Activated CD4-positive, alpha-beta memory T cell treated with anti-CD3 and anti-CD28 coated beads for 36 hours (primary cell): ENCODE data around the gene GNAQ. TPM values are rescaled to one million over a fixed set of nuclear protein-coding genes. Genes with fewer than 3 reads are reported as not detected.
A peak's percentile ranks its signal among the peaks of the same experiment; 100 is the strongest.

Experiments used
- CTCF ChIA-PET: fragments of 350-600 bp; sonication (Branson Sonifier 250); formaldehyde crosslinking; loops from one replicate; lab custom pipeline; 2021; ENCODE audit warnings: antibody characterized with exemption, inconsistent platforms; lab: Charles Lee
- POLR2A ChIA-PET: fragments of 350-600 bp; sonication (Branson Sonifier 250); formaldehyde crosslinking; loops from one replicate; lab custom pipeline; 2021; ENCODE audit warnings: antibody characterized with exemption; lab: Charles Lee
- DNase-seq: peaks from one replicate; pipeline ENCODE4 v3.0.0-alpha.2; 2020
- H3K27ac Mint-ChIP-seq: one replicate; pipeline ENCODE4 v1.8.0; 2021; ENCODE audit warnings: mixed read lengths
- H3K27me3 Mint-ChIP-seq: one replicate; pipeline ENCODE4 v1.8.0; 2021; ENCODE audit warnings: mixed read lengths
- H3K36me3 Mint-ChIP-seq: one replicate; pipeline ENCODE4 v1.8.0; 2021; ENCODE audit warnings: mixed read lengths
- H3K4me1 Mint-ChIP-seq: one replicate; pipeline ENCODE4 v1.8.0; 2021; ENCODE audit warnings: low read depth, mixed read lengths
- H3K4me3 Mint-ChIP-seq: one replicate; pipeline ENCODE4 v1.8.0; 2021; ENCODE audit warnings: mild to moderate bottlenecking, mixed read lengths
- H3K9me3 Mint-ChIP-seq: one replicate; pipeline ENCODE4 v1.8.0; 2021; ENCODE audit warnings: mixed read lengths
- intact Hi-C: fragments of 100-400 bp; cut with micrococcal nuclease; formaldehyde crosslinking; loops from one replicate; pipeline ENCODE4 v1.15.1; 2023
- total RNA-seq, 2 experiments: library from RNA; stranded (reverse); gene quantifications; one replicate each; pipeline ENCODE4 v1.2.3, GENCODE V29; 2021

Gene GNAQ
- total RNA-seq, 2 experiments from 2014 or later, result 25.9 to 26.1 TPM

GRCh38 chr9:77953590-77953989, 78.0 kb downstream of the GNAQ start:
- Mint-ChIP-seq H3K36me3 (peaks cover 2% of the 10 kb centered on the region), H3K27me3 (no peaks in the 10 kb centered on the region), H3K4me1 (peaks cover 49% of the 10 kb centered on the region), H3K27ac (no peak overlapping the region), H3K9me3 (no peaks in the 10 kb centered on the region), H3K4me3 (no peak overlapping the region)
- ChIA-PET POLR2A (no interaction called here), CTCF (interaction anchor here (1.1 kb wide), 1 partner anchor 23 kb away, joined by 4 read pairs; no protein-coding TSS in a partner anchor)
- intact Hi-C loops, result no loop called here
- no peak for DNase-seq

DNA sequence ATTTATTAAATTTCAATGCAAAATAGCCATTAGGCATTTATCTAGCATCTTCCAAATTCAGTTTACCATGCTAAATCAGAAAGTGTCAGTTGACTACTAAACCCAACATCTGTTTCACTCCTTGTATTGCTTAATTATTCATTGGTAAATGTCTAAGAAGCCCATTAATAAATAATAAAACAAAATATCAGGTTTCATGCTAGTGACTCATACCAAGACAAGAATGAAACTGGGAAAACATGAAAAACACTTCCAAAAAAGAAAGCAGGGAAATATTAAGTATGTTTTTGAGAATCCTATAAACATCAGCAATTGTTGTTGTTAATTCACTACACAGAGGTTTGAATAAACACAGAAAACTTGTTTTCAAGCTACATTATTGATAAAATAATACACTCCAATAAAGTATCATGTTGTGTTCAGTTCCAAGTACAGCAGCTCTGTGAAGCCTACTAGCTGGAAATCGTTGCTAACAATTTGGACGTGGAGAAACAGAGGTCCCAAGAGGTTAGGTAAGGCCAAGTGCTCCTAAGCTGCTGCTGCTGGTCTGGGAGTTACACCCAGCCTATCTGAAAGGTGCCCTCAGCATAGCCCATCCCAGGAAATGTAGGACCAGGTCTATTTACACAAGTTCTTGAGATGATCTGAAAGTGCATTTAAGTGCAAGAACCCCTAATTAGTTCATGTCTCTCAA, 78.8 kb downstream of the GNAQ start:
- POLR2A ChIA-PET, result no interaction called here
- DNase-seq, result no peak
- peaks cover 44% of the 10 kb centered on the region for H3K4me1 Mint-ChIP-seq
- no peaks in the 10 kb centered on the region for H3K27me3 Mint-ChIP-seq
- intact Hi-C loops, result no loop called here
- no peak overlapping the region for H3K27ac Mint-ChIP-seq
- peaks cover 2% of the 10 kb centered on the region for H3K36me3 Mint-ChIP-seq
- H3K9me3 Mint-ChIP-seq, result no peaks in the 10 kb centered on the region
- H3K4me3 Mint-ChIP-seq, result no peak overlapping the region
- CTCF ChIA-PET, result interaction anchor here (0.6 kb wide), 1 partner anchor 82 kb away, joined by 4 read pairs; no protein-coding TSS in a partner anchor

DNA sequence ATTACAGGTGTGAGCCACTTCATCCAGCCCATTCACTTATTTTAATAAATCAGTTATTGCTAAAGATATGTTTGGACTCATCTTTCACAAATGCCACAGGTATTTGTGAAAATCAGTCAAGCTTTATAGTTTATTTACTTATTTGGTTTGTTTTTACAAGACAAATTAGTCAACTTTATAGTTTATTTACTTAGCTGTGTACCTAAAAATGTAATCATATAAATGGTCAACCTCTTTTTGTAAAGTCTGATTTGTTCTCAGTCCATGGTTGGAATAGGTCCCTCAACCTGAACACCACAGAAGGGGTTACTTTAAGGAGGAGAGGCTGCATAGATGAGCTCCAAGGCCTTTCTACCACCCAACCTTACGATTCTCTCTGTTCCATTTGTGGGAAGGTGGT, 80.2 kb downstream of the GNAQ start:
- Mint-ChIP-seq H3K36me3 (peaks cover 2% of the 10 kb centered on the region), H3K27me3 (no peaks in the 10 kb centered on the region), H3K4me1 (peaks cover 49% of the 10 kb centered on the region), H3K27ac (no peak overlapping the region), H3K4me3 (no peak overlapping the region), H3K9me3 (no peaks in the 10 kb centered on the region)
- ChIA-PET POLR2A (no interaction called here), CTCF (interaction anchor here (0.8 kb wide), 1 partner anchor 10 kb away, joined by 3 read pairs; no protein-coding TSS in a partner anchor)
- intact Hi-C loops, result no loop called here
- no peak for DNase-seq

DNA sequence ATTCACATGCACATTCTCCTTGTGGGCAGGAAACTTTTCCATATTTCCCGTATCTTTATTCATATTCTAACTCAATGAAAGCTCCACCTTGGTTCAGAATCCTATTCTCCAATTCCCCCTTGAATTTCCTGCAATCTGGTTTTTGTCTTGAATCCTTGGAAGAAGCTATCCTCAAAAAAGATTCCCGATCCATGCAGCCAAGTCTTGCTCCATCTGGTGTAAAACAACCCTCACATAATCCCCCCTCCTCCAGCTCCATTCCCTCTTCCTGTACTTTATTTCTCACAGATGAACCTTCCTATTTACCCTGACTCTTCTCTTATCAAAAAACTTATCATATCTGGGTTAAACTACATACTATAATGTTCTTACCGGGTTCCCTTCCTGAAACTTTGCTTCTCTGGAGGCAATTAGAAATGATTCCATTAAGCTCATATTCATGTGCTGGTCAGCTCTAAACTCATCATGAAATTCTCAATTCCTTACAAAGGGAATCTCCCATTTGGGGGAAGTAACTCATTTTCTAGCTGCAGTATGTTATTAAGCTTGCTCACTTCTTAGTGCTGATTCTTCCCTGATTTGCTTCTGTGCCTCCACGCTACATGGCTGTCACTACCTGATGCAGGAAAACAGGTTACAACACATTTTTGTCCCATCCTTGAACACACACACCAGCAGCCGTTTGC, 81.7 kb downstream of the GNAQ start:
- ChIA-PET CTCF (interaction anchor here (1.2 to 1.3 kb wide), 2 partner anchors 86 to 493 kb away, joined by 3 to 5 read pairs; no protein-coding TSS in a partner anchor), POLR2A (interaction anchor here (0.6 kb wide), 1 partner anchor 79 kb away, joined by 3 read pairs; no protein-coding TSS in a partner anchor)
- no peak for DNase-seq
- peaks cover 2% of the 10 kb centered on the region for H3K36me3 Mint-ChIP-seq
- H3K27ac Mint-ChIP-seq, result no peak overlapping the region
- H3K27me3 Mint-ChIP-seq, result no peaks in the 10 kb centered on the region
- no peaks in the 10 kb centered on the region for H3K9me3 Mint-ChIP-seq
- H3K4me3 Mint-ChIP-seq, result no peak overlapping the region
- intact Hi-C loops, result no loop called here
- peaks cover 62% of the 10 kb centered on the region for H3K4me1 Mint-ChIP-seq

DNA sequence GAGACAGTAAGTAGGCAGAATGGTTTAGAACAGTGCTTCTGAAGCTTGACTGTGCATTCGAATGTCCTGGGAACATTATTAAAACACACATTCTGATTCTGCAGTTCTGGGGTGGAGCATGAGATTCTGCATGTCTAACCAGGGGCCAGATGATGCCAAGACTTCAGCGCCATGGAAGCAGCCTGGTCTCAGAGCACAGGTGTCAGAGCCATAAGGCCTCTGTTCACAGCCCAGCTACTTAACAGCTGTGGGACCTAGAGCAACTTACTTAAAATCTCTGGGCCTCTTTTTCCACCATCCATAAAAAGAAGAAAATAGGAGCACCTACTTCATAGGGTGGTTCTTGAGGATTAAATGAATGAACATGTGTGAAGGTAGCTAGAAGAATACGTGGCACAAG, 84.0 kb downstream of the GNAQ start:
- peaks cover 2% of the 10 kb centered on the region for H3K36me3 Mint-ChIP-seq
- H3K4me1 Mint-ChIP-seq, result peaks cover 61% of the 10 kb centered on the region
- no peaks in the 10 kb centered on the region for H3K9me3 Mint-ChIP-seq
- no peak for DNase-seq
- H3K27ac Mint-ChIP-seq, result no peak overlapping the region
- no peaks in the 10 kb centered on the region for H3K27me3 Mint-ChIP-seq
- no peak overlapping the region for H3K4me3 Mint-ChIP-seq
- intact Hi-C loops, result no loop called here
- POLR2A ChIA-PET, result no interaction called here
- CTCF ChIA-PET, result no interaction called here

GRCh38 chr9:77946969-77947620, 84.5 kb downstream of the GNAQ start:
- ChIA-PET CTCF (no interaction called here), POLR2A (no interaction called here)
- no peak overlapping the region for H3K4me3 Mint-ChIP-seq
- H3K27me3 Mint-ChIP-seq, result no peaks in the 10 kb centered on the region
- intact Hi-C loops, result no loop called here
- no peak overlapping the region for H3K27ac Mint-ChIP-seq
- H3K4me1 Mint-ChIP-seq, result peaks cover 63% of the 10 kb centered on the region
- no peaks in the 10 kb centered on the region for H3K9me3 Mint-ChIP-seq
- no peak for DNase-seq
- H3K36me3 Mint-ChIP-seq, result peaks cover 2% of the 10 kb centered on the region

- Mint-ChIP-seq H3K9me3 (no peaks in the 10 kb centered on the region), H3K27ac (no peak overlapping the region), H3K4me3 (no peak overlapping the region), H3K4me1 (peaks cover 60% of the 10 kb centered on the region), H3K36me3 (peaks cover 1% of the 10 kb centered on the region), H3K27me3 (no peaks in the 10 kb centered on the region)
- ChIA-PET POLR2A (no interaction called here), CTCF (no interaction called here)
- no peak for DNase-seq
- intact Hi-C loops, result no loop called here
Observed at GRCh38 chr9:77946296-77946695, 85.3 kb downstream of the GNAQ start.

DNA sequence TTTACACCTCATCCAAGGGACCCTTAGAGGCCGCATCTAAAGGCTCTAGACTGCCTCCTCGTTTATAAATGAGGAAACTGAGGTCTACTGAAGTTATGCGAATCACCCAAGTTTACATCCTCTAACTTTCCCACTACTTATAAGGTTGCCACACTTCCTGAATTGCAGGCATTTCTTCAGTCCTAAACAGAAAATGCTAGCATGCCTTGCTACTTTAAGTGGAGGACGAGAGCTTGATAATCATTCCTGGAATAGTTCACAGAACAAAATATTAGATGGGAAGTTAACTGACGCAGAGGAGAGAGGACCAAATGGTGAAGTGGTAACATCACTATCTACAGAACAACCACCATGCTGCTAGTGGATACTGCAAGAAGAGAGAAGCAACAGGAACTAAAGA, 85.8 kb downstream of the GNAQ start:
- Mint-ChIP-seq H3K27me3 (no peaks in the 10 kb centered on the region), H3K27ac (no peak overlapping the region), H3K36me3 (peaks cover 1% of the 10 kb centered on the region), H3K4me3 (no peak overlapping the region), H3K4me1 (peaks cover 60% of the 10 kb centered on the region), H3K9me3 (no peaks in the 10 kb centered on the region)
- intact Hi-C loops, result no loop called here
- ChIA-PET POLR2A (no interaction called here), CTCF (interaction anchor here (1.0 to 1.4 kb wide), 2 partner anchors 89 to 104 kb away, joined by 3 to 9 read pairs; no protein-coding TSS in a partner anchor)
- no peak for DNase-seq

- CTCF ChIA-PET, result interaction anchor here (1.0 to 1.4 kb wide), 3 partner anchors 90 to 103 kb away, joined by 3 to 9 read pairs (median 3); no protein-coding TSS in a partner anchor
- intact Hi-C loops, result no loop called here
- Mint-ChIP-seq H3K27me3 (no peaks in the 10 kb centered on the region), H3K4me1 (peaks cover 51% of the 10 kb centered on the region), H3K36me3 (peaks cover 1% of the 10 kb centered on the region), H3K27ac (peak overlapping the region; percentile 18), H3K9me3 (no peaks in the 10 kb centered on the region), H3K4me3 (no peak overlapping the region)
- POLR2A ChIA-PET, result no interaction called here
- DNase-seq, result no peak
Observed at GRCh38 chr9:77944556-77945243, 86.9 kb downstream of the GNAQ start.

- H3K4me3 Mint-ChIP-seq, result no peak overlapping the region
- H3K36me3 Mint-ChIP-seq, result peaks cover 1% of the 10 kb centered on the region
- ChIA-PET POLR2A (interaction anchor here (0.6 kb wide), 1 partner anchor 31 kb away, joined by 3 read pairs; no protein-coding TSS in a partner anchor), CTCF (no interaction called here)
- intact Hi-C loops, result no loop called here
- H3K4me1 Mint-ChIP-seq, result peaks cover 59% of the 10 kb centered on the region
- no peak overlapping the region for H3K27ac Mint-ChIP-seq
- no peak for DNase-seq
- H3K9me3 Mint-ChIP-seq, result no peaks in the 10 kb centered on the region
- H3K27me3 Mint-ChIP-seq, result no peaks in the 10 kb centered on the region
Observed at GRCh38 chr9:77943057-77943456, 88.6 kb downstream of the GNAQ start.

GRCh38 chr9:77939149-77939668, 92.4 kb downstream of the GNAQ start:
- H3K4me1 Mint-ChIP-seq, result peaks cover 28% of the 10 kb centered on the region
- no peak overlapping the region for H3K4me3 Mint-ChIP-seq
- POLR2A ChIA-PET, result no interaction called here
- peaks cover 1% of the 10 kb centered on the region for H3K36me3 Mint-ChIP-seq
- DNase-seq, result no peak
- CTCF ChIA-PET, result no interaction called here
- no peaks in the 10 kb centered on the region for H3K9me3 Mint-ChIP-seq
- H3K27ac Mint-ChIP-seq, result no peak overlapping the region
- intact Hi-C loops, result loop anchor here (5.0 kb wide), 1 partner anchor 73 kb away; no protein-coding TSS in a partner anchor
- H3K27me3 Mint-ChIP-seq, result no peaks in the 10 kb centered on the region
